ENCODE measurements around the gene USP13. TPM values are rescaled to one million over a fixed set of nuclear protein-coding genes. Genes with fewer than 3 reads are reported as not detected.

USP13 gene
- total RNA-seq, 1 experiment from 2014 or later: 14.8 TPM

GRCh38 chr3:179624451-179624850 lies 28.4 kb upstream of the USP13 start:
- no peak overlapping the region for H3K4me2 ChIP-seq (ENCODE audit: low read length)
- peaks cover 6% of the 10 kb centered on the region for H3K4me1 ChIP-seq (ENCODE audit: insufficient read depth, low read length)
- no peak overlapping the region for H3K4me3 ChIP-seq (ENCODE audit: low read length)
- DNase-seq (peak; percentile 42), ATAC-seq (peak; percentile 81)
- no peaks in the 10 kb centered on the region for H4K20me1 ChIP-seq (ENCODE audit: low read length)
- no peak overlapping the region for H3K9ac ChIP-seq (ENCODE audit: low read length)
- TF ChIP-seq EZH2 (IDR thresholded peaks at IDR 0.05; ENCODE audit: low read length, unreplicated experiment) (no peak), CTCF (conservative IDR thresholded peaks at IDR 0.05; ENCODE audit: low read depth, low read length) (no peak), EZH2phosphoT487 (IDR thresholded peaks at IDR 0.05; ENCODE audit: borderline replicate concordance, low read length) (no peak)
- no peaks in the 10 kb centered on the region for H3K9me3 ChIP-seq (ENCODE audit: low read length)
- no peaks in the 10 kb centered on the region for H3K27me3 ChIP-seq (ENCODE audit: low read length)
- H3K79me2 ChIP-seq (ENCODE audit: low read length): 0 out of 2 replicates have a peak, but pooled peaks cover 3% of the 10 kb centered on the region
- CTCF ChIA-PET: interaction anchor here (0.6 kb wide), 1 partner anchor 9 kb away, joined by 6 read pairs; no protein-coding TSS in a partner anchor
- H3K36me3 ChIP-seq (ENCODE audit: low read depth, low read length): peaks cover 22% of the 10 kb centered on the region
- no peak overlapping the region for H2AFZ ChIP-seq (ENCODE audit: low read length)
- H3F3A ChIP-seq (ENCODE audit: low read length, unreplicated experiment): no peaks in the 10 kb centered on the region
- POLR2A ChIA-PET (ENCODE audit: unreplicated experiment): no interaction called here
- H3K27ac ChIP-seq (ENCODE audit: low read length): no peak overlapping the region
- H3K9me2 ChIP-seq (replicated peaks; ENCODE audit: low read length): no peaks in the 10 kb centered on the region
- intact Hi-C loops (cut with micrococcal nuclease): no loop called here
- no TSS peak for BruUV-seq (replicated peaks)

DNA sequence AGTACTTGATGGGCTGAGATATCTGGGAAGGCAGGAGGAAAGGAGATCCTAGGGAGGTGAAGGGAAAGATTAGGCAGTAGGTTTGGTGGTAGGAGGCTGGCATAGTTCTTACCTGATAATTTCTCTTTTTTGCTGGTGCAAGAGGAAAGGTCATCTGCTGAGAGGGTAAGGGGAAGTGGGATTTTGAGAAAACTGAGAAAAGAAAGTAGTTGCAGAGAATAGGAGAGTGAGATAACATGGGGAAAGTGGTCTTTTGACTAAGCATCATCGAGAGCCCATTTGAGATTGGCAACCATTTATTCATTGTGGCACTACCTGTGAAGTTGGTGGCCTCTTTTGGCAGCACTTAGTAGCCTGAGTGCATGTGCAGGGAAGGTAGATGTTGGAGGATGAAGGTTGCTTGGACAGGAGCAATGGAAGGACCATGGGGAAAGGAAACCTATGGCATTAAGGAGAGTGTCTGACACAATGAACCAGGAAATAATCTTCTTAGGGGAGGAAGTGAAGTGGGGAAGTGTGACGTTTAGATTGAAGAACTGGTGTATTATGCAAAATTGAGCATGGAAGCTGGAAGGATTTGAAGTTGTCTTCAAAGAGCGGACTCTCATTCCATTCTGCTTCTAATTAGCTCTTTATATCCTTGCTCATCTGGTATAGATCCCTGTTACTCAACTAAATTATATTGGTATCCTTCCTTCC lies 21.9 kb upstream of the USP13 start:
- Histone ChIP-seq H3K27ac (ENCODE audit: low read length) (no peak overlapping the region), H3K79me2 (ENCODE audit: low read length) (no peaks in the 10 kb centered on the region), H3K9me2 (replicated peaks; ENCODE audit: low read length) (no peaks in the 10 kb centered on the region), H3K4me3 (ENCODE audit: low read length) (no peak overlapping the region), H3K9ac (ENCODE audit: low read length) (no peak overlapping the region), H3K4me2 (ENCODE audit: low read length) (no peak overlapping the region), H3F3A (ENCODE audit: low read length, unreplicated experiment) (no peaks in the 10 kb centered on the region), H3K9me3 (ENCODE audit: low read length) (no peaks in the 10 kb centered on the region), H3K4me1 (ENCODE audit: insufficient read depth, low read length) (no peaks in the 10 kb centered on the region), H3K27me3 (ENCODE audit: low read length) (no peaks in the 10 kb centered on the region), H4K20me1 (ENCODE audit: low read length) (no peaks in the 10 kb centered on the region), H3K36me3 (ENCODE audit: low read depth, low read length) (no peaks in the 10 kb centered on the region), H2AFZ (ENCODE audit: low read length) (no peak overlapping the region)
- ChIA-PET CTCF (no interaction called here), POLR2A (ENCODE audit: unreplicated experiment) (no interaction called here)
- BruUV-seq (replicated peaks): no TSS peak
- no peak for DNase-seq
- no peak for TF ChIP-seq EZH2 (IDR thresholded peaks at IDR 0.05; ENCODE audit: low read length, unreplicated experiment)
- TF ChIP-seq CTCF (conservative IDR thresholded peaks at IDR 0.05; ENCODE audit: low read depth, low read length): no peak
- no peak for TF ChIP-seq EZH2phosphoT487 (IDR thresholded peaks at IDR 0.05; ENCODE audit: borderline replicate concordance, low read length)
- no peak for ATAC-seq
- intact Hi-C loops (cut with micrococcal nuclease): no loop called here

DNA sequence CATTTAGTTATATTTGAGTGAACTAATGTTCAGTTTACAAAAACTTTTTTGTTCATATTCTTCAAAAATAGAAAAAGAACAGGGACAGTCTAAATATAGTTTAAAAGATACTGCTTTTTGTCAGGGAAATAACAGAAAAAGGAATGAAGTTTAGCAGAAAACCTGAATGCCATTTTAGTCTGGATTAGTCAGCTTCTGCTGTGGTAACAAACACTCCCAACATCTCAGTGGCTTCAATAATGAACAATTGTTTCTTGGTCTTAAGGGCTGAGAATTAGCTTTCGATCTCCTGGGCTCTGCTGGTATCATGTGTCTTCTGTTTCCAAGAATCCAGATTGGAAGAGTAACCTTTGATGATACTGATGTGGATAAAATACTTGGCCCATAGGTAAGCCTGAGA lies 12.4 kb upstream of the USP13 start:
- Histone ChIP-seq H3K27me3 (ENCODE audit: low read length) (no peaks in the 10 kb centered on the region), H2AFZ (ENCODE audit: low read length) (no peak overlapping the region), H4K20me1 (ENCODE audit: low read length) (no peaks in the 10 kb centered on the region), H3K4me3 (ENCODE audit: low read length) (no peak overlapping the region), H3K4me1 (ENCODE audit: insufficient read depth, low read length) (peaks cover 4% of the 10 kb centered on the region; the same call in 1 of the 2 replicates), H3K36me3 (ENCODE audit: low read depth, low read length) (no peaks in the 10 kb centered on the region), H3K79me2 (ENCODE audit: low read length) (no peaks in the 10 kb centered on the region), H3K9me3 (ENCODE audit: low read length) (no peaks in the 10 kb centered on the region), H3K9me2 (replicated peaks; ENCODE audit: low read length) (no peaks in the 10 kb centered on the region), H3K4me2 (ENCODE audit: low read length) (no peak overlapping the region), H3F3A (ENCODE audit: low read length, unreplicated experiment) (no peaks in the 10 kb centered on the region), H3K27ac (ENCODE audit: low read length) (no peak overlapping the region), H3K9ac (ENCODE audit: low read length) (no peak overlapping the region)
- DNase-seq: no peak
- ChIA-PET CTCF (no interaction called here), POLR2A (ENCODE audit: unreplicated experiment) (no interaction called here)
- no peak for ATAC-seq
- BruUV-seq (replicated peaks): no TSS peak
- TF ChIP-seq EZH2 (IDR thresholded peaks at IDR 0.05; ENCODE audit: low read length, unreplicated experiment): no peak
- no peak for TF ChIP-seq CTCF (conservative IDR thresholded peaks at IDR 0.05; ENCODE audit: low read depth, low read length)
- TF ChIP-seq EZH2phosphoT487 (IDR thresholded peaks at IDR 0.05; ENCODE audit: borderline replicate concordance, low read length): no peak
- intact Hi-C loops (cut with micrococcal nuclease): no loop called here

Measured in PC-3 (cell line).